Astrocyte (in vitro differentiated cells and primary cell): ENCODE results near the gene TIMM13.

ENCODE experiments used
- EZH2 ChIP-seq: IDR thresholded peaks from 2 replicates; pipeline ENCODE4 v1.6.1; 2012; ENCODE audit warnings: mild to moderate bottlenecking, low read length, inconsistent platforms; ENCODE audit not compliant: insufficient read depth
- TF ChIP-seq, protein P1 (sequence below): IDR thresholded peaks from 2 replicates; pipeline ENCODE4 v1.5.1; 2011; ENCODE audit warnings: low read depth, mild to moderate bottlenecking, inconsistent platforms, low read length, moderate library complexity; ENCODE audit not compliant: insufficient read depth

GRCh38 chr19:2438178-2438577, 10.8 kb upstream of the TIMM13 start:
- TF ChIP-seq, protein P1, sequence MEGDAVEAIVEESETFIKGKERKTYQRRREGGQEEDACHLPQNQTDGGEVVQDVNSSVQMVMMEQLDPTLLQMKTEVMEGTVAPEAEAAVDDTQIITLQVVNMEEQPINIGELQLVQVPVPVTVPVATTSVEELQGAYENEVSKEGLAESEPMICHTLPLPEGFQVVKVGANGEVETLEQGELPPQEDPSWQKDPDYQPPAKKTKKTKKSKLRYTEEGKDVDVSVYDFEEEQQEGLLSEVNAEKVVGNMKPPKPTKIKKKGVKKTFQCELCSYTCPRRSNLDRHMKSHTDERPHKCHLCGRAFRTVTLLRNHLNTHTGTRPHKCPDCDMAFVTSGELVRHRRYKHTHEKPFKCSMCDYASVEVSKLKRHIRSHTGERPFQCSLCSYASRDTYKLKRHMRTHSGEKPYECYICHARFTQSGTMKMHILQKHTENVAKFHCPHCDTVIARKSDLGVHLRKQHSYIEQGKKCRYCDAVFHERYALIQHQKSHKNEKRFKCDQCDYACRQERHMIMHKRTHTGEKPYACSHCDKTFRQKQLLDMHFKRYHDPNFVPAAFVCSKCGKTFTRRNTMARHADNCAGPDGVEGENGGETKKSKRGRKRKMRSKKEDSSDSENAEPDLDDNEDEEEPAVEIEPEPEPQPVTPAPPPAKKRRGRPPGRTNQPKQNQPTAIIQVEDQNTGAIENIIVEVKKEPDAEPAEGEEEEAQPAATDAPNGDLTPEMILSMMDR = no peak
- TF ChIP-seq EZH2 = no peak
